ENCODE results near the gene PDCL2. TPM values are rescaled to one million over a fixed set of nuclear protein-coding genes. Genes with fewer than 3 reads are reported as not detected.

Gene PDCL2
- polyA plus RNA-seq, 1 donor from 2014 or later: not detected

- H3K4me3 ChIP-seq (ENCODE audit: low read length): no peak overlapping the region
- no peaks in the 10 kb centered on the region for H3K27me3 ChIP-seq (ENCODE audit: insufficient read depth, low read depth, low read length)
- H3K9ac ChIP-seq (ENCODE audit: low read length): no peak overlapping the region
- H3K79me2 ChIP-seq (replicated peaks; ENCODE audit: insufficient read depth, low read length): no peaks in the 10 kb centered on the region
- no peaks in the 10 kb centered on the region for H4K20me1 ChIP-seq (ENCODE audit: insufficient read depth)
- H3K9me2 ChIP-seq (ENCODE audit: insufficient read depth, low read length): no peaks in the 10 kb centered on the region
- no peak overlapping the region for H2AFZ ChIP-seq (ENCODE audit: low read depth, low read length)
- no peaks in the 10 kb centered on the region for H3K9me3 ChIP-seq (ENCODE audit: low read length)
- H3K36me3 ChIP-seq (ENCODE audit: insufficient read depth, low read length): no peaks in the 10 kb centered on the region
- H3F3A ChIP-seq (ENCODE audit: insufficient read depth, low read length, poor library complexity, severe bottlenecking): no peaks in the 10 kb centered on the region
- no peak overlapping the region for H3K4me2 ChIP-seq (ENCODE audit: low read length)
- TF ChIP-seq CTCF (IDR thresholded peaks at IDR 0.05; ENCODE audit: poor library complexity, severe bottlenecking): no peak
- no peak for TF ChIP-seq POLR2AphosphoS5 (IDR thresholded peaks at IDR 0.05)
- no peak for TF ChIP-seq EP300 (conservative IDR thresholded peaks at IDR 0.05; ENCODE audit: poor library complexity, severe bottlenecking)
- no peak for TF ChIP-seq MXI1 (conservative IDR thresholded peaks at IDR 0.05; ENCODE audit: poor library complexity, severe bottlenecking)
- no peak for TF ChIP-seq REST (IDR thresholded peaks at IDR 0.05; ENCODE audit: borderline replicate concordance)
- TF ChIP-seq TAF1 (IDR thresholded peaks at IDR 0.05; ENCODE audit: low read depth): no peak
- no peak for TF ChIP-seq SMC3 (conservative IDR thresholded peaks at IDR 0.05; ENCODE audit: poor library complexity)
- TF ChIP-seq RAD21 (conservative IDR thresholded peaks at IDR 0.05): no peak
- no peak for TF ChIP-seq EZH2 (IDR thresholded peaks at IDR 0.05; ENCODE audit: borderline replicate concordance, insufficient read depth, low read length, poor library complexity, severe bottlenecking)
- no peak overlapping the region for H3K27ac ChIP-seq (ENCODE audit: low read length)
Observed at GRCh38 chr4:55568905-55569504, 23.0 kb downstream of the PDCL2 start.

- no peak overlapping the region for H3K4me2 ChIP-seq (ENCODE audit: low read length)
- no peaks in the 10 kb centered on the region for H3K79me2 ChIP-seq (replicated peaks; ENCODE audit: insufficient read depth, low read length)
- no peak overlapping the region for H3K27ac ChIP-seq (ENCODE audit: low read length)
- no peak for TF ChIP-seq CTCF (IDR thresholded peaks at IDR 0.05; ENCODE audit: poor library complexity, severe bottlenecking)
- TF ChIP-seq SMC3 (conservative IDR thresholded peaks at IDR 0.05; ENCODE audit: poor library complexity): no peak
- TF ChIP-seq REST (IDR thresholded peaks at IDR 0.05; ENCODE audit: borderline replicate concordance): no peak
- TF ChIP-seq MXI1 (conservative IDR thresholded peaks at IDR 0.05; ENCODE audit: poor library complexity, severe bottlenecking): no peak
- no peak for TF ChIP-seq POLR2AphosphoS5 (IDR thresholded peaks at IDR 0.05)
- TF ChIP-seq TAF1 (IDR thresholded peaks at IDR 0.05; ENCODE audit: low read depth): no peak
- no peak for TF ChIP-seq RAD21 (conservative IDR thresholded peaks at IDR 0.05)
- no peak for TF ChIP-seq EZH2 (IDR thresholded peaks at IDR 0.05; ENCODE audit: borderline replicate concordance, insufficient read depth, low read length, poor library complexity, severe bottlenecking)
- no peak for TF ChIP-seq EP300 (conservative IDR thresholded peaks at IDR 0.05; ENCODE audit: poor library complexity, severe bottlenecking)
- H3K9me2 ChIP-seq (ENCODE audit: insufficient read depth, low read length): no peaks in the 10 kb centered on the region
- no peaks in the 10 kb centered on the region for H3K36me3 ChIP-seq (ENCODE audit: insufficient read depth, low read length)
- no peaks in the 10 kb centered on the region for H3K9me3 ChIP-seq (ENCODE audit: low read length)
- no peak overlapping the region for H3K4me3 ChIP-seq (ENCODE audit: low read length)
- no peak overlapping the region for H2AFZ ChIP-seq (ENCODE audit: low read depth, low read length)
- no peaks in the 10 kb centered on the region for H3K27me3 ChIP-seq (ENCODE audit: insufficient read depth, low read depth, low read length)
- H3F3A ChIP-seq (ENCODE audit: insufficient read depth, low read length, poor library complexity, severe bottlenecking): no peaks in the 10 kb centered on the region
- H3K9ac ChIP-seq (ENCODE audit: low read length): no peak overlapping the region
- no peaks in the 10 kb centered on the region for H4K20me1 ChIP-seq (ENCODE audit: insufficient read depth)
Observed at GRCh38 chr4:55561889-55562288, 30.2 kb downstream of the PDCL2 start.

Measured in neural cell (in vitro differentiated cells).